SK-N-SH treated with all-trans-retinoic acid at 6 μM for 48 hours (cell line): ENCODE measurements around the gene DDX20.
"Not testable (repeated sequence)": the region's sequence is repeated elsewhere in the genome, so short reads cannot be mapped to it uniquely, and the experiment has no call there.

Experiments
- ATAC-seq: fragments of 200-7000 bp; cut with Tn5 transposase; 3 replicates; pipeline ENCODE4 v1.9.1; 2020; ENCODE audit warnings: mild to moderate bottlenecking, moderate library complexity
- ARNTL ChIP-seq: fragments of 450-650 bp; formaldehyde crosslinking; IDR thresholded peaks from 2 replicates; pipeline ENCODE4 v1.5.0; 2020; ENCODE audit warnings: low read depth, mild to moderate bottlenecking, moderate library complexity, borderline replicate concordance
- BACH2 ChIP-seq: fragments of 250-450 bp; sonication (Bioruptor Pico); IDR thresholded peaks from 2 replicates; pipeline ENCODE4 v1.9.0; 2021; ENCODE audit warnings: mild to moderate bottlenecking, borderline replicate concordance
- CSDC2 ChIP-seq: fragments of 250-450 bp; sonication (Bioruptor Pico); IDR thresholded peaks from 2 replicates; pipeline ENCODE4 v1.5.0; 2020; ENCODE audit warnings: mild to moderate bottlenecking, moderate library complexity
- CSRNP3 ChIP-seq: fragments of 250-450 bp; sonication (Bioruptor Pico); IDR thresholded peaks from 2 replicates; pipeline ENCODE4 v1.5.1; 2021; ENCODE audit warnings: mild to moderate bottlenecking, moderate library complexity
- ESRRG ChIP-seq: fragments of 250-450 bp; sonication (Bioruptor Pico); IDR thresholded peaks from 2 replicates; pipeline ENCODE4 v1.6.1; 2021; ENCODE audit warnings: mild to moderate bottlenecking
- OSR1 ChIP-seq: fragments of 250-450 bp; sonication (Bioruptor Pico); IDR thresholded peaks from 2 replicates; pipeline ENCODE4 v1.8.0; 2022; ENCODE audit warnings: moderate library complexity, mild to moderate bottlenecking, inconsistent platforms
- PPARA ChIP-seq: fragments of 250-450 bp; sonication (Bioruptor Pico); IDR thresholded peaks from 2 replicates; pipeline ENCODE4 v1.5.0; 2020; ENCODE audit warnings: mild to moderate bottlenecking, borderline replicate concordance
- RARB ChIP-seq: fragments of 250-450 bp; sonication (Bioruptor Pico); IDR thresholded peaks from 2 replicates; pipeline ENCODE4 v1.8.0; 2021; ENCODE audit warnings: mild to moderate bottlenecking, moderate library complexity
- SNAI2 ChIP-seq: fragments of 250-450 bp; sonication (Bioruptor Pico); IDR thresholded peaks from 2 replicates; pipeline ENCODE4 v1.5.0; 2020; ENCODE audit warnings: mild to moderate bottlenecking, moderate library complexity
- TCF4 ChIP-seq: fragments of 250-450 bp; sonication (Bioruptor Pico); IDR thresholded peaks from 2 replicates; pipeline ENCODE4 v1.8.0; 2021; ENCODE audit warnings: mild to moderate bottlenecking, moderate library complexity, borderline replicate concordance
- TOX ChIP-seq: fragments of 250-450 bp; sonication (Bioruptor Pico); IDR thresholded peaks from 2 replicates; pipeline ENCODE4 v1.8.0; 2021; ENCODE audit warnings: mild to moderate bottlenecking, moderate library complexity, borderline replicate concordance
- ZC3H10 ChIP-seq: fragments of 250-450 bp; sonication (Bioruptor Pico); IDR thresholded peaks from 2 replicates; pipeline ENCODE4 v1.5.1; 2021; ENCODE audit warnings: mild to moderate bottlenecking, moderate library complexity
- ZFP3 ChIP-seq: fragments of 250-450 bp; sonication (Bioruptor Pico); IDR thresholded peaks from 2 replicates; pipeline ENCODE4 v1.5.0; 2020; ENCODE audit warnings: mild to moderate bottlenecking, moderate library complexity
- ZFP30 ChIP-seq: fragments of 450-650 bp; formaldehyde crosslinking; IDR thresholded peaks from 2 replicates; pipeline ENCODE4 v1.5.0; 2022; ENCODE audit warnings: mild to moderate bottlenecking, moderate library complexity
- ZNF565 ChIP-seq: fragments of 450-650 bp; formaldehyde crosslinking; conservative IDR thresholded peaks from 2 replicates; pipeline ENCODE4 v1.5.0; 2020; ENCODE audit warnings: low read depth, mild to moderate bottlenecking, moderate library complexity
- ZNF70 ChIP-seq: fragments of 450-650 bp; formaldehyde crosslinking; IDR thresholded peaks from 2 replicates; pipeline ENCODE4 v1.5.0; 2020; ENCODE audit warnings: mild to moderate bottlenecking, moderate library complexity
- TF ChIP-seq, protein P1 (sequence below): fragments of 250-450 bp; sonication (Bioruptor Pico); IDR thresholded peaks from 2 replicates; pipeline ENCODE4 v1.5.0; 2020; ENCODE audit warnings: mild to moderate bottlenecking, moderate library complexity
- TF ChIP-seq, protein P2 (sequence below): fragments of 250-450 bp; sonication (Bioruptor Pico); IDR thresholded peaks from 2 replicates; pipeline ENCODE4 v1.8.0; 2020; ENCODE audit warnings: mild to moderate bottlenecking, moderate library complexity, borderline replicate concordance

The DDX20 gene

GRCh38 chr1:111739925-111740765 lies 15.6 kb upstream of the DDX20 start:
- TF ChIP-seq OSR1 (CRISPR knock-in tag), result no peak
- no peak for TF ChIP-seq ESRRG
- TF ChIP-seq ZNF70 (CRISPR knock-in tag), result no peak
- TF ChIP-seq SNAI2, result no peak
- no peak for TF ChIP-seq ZFP30 (CRISPR knock-in tag)
- no peak for TF ChIP-seq ARNTL (CRISPR knock-in tag)
- TF ChIP-seq BACH2, result no peak
- no peak for TF ChIP-seq ZNF565 (CRISPR knock-in tag)
- TF ChIP-seq, protein P1, sequence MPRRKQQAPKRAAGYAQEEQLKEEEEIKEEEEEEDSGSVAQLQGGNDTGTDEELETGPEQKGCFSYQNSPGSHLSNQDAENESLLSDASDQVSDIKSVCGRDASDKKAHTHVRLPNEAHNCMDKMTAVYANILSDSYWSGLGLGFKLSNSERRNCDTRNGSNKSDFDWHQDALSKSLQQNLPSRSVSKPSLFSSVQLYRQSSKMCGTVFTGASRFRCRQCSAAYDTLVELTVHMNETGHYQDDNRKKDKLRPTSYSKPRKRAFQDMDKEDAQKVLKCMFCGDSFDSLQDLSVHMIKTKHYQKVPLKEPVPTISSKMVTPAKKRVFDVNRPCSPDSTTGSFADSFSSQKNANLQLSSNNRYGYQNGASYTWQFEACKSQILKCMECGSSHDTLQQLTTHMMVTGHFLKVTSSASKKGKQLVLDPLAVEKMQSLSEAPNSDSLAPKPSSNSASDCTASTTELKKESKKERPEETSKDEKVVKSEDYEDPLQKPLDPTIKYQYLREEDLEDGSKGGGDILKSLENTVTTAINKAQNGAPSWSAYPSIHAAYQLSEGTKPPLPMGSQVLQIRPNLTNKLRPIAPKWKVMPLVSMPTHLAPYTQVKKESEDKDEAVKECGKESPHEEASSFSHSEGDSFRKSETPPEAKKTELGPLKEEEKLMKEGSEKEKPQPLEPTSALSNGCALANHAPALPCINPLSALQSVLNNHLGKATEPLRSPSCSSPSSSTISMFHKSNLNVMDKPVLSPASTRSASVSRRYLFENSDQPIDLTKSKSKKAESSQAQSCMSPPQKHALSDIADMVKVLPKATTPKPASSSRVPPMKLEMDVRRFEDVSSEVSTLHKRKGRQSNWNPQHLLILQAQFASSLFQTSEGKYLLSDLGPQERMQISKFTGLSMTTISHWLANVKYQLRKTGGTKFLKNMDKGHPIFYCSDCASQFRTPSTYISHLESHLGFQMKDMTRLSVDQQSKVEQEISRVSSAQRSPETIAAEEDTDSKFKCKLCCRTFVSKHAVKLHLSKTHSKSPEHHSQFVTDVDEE (CRISPR knock-in tag), result no peak
- TF ChIP-seq, protein P2, sequence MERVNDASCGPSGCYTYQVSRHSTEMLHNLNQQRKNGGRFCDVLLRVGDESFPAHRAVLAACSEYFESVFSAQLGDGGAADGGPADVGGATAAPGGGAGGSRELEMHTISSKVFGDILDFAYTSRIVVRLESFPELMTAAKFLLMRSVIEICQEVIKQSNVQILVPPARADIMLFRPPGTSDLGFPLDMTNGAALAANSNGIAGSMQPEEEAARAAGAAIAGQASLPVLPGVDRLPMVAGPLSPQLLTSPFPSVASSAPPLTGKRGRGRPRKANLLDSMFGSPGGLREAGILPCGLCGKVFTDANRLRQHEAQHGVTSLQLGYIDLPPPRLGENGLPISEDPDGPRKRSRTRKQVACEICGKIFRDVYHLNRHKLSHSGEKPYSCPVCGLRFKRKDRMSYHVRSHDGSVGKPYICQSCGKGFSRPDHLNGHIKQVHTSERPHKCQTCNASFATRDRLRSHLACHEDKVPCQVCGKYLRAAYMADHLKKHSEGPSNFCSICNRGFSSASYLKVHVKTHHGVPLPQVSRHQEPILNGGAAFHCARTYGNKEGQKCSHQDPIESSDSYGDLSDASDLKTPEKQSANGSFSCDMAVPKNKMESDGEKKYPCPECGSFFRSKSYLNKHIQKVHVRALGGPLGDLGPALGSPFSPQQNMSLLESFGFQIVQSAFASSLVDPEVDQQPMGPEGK (CRISPR knock-in tag), result no peak
- no peak for TF ChIP-seq ZFP3 (CRISPR knock-in tag)
- TF ChIP-seq RARB, result no peak
- no peak for TF ChIP-seq CSDC2
- TF ChIP-seq TOX (CRISPR knock-in tag), result no peak
- TF ChIP-seq ZC3H10, result no peak
- no peak for TF ChIP-seq CSRNP3
- no peak for TF ChIP-seq PPARA (CRISPR knock-in tag)
- TF ChIP-seq TCF4 (CRISPR knock-in tag), result no peak
- peak; percentile 78 for ATAC-seq

GRCh38 chr1:111742292-111742691 lies 13.4 kb upstream of the DDX20 start:
- ATAC-seq, result not testable (repeated sequence)

GRCh38 chr1:111742938-111743549 lies 12.7 kb upstream of the DDX20 start:
- TF ChIP-seq BACH2 (no peak), ZNF565 (CRISPR knock-in tag) (no peak), CSDC2 (no peak)
- ATAC-seq, result no peak

GRCh38 chr1:111743679-111744101 lies 12.0 kb upstream of the DDX20 start:
- no peak for TF ChIP-seq TOX (CRISPR knock-in tag)
- no peak for TF ChIP-seq CSDC2
- no peak for TF ChIP-seq ESRRG
- TF ChIP-seq PPARA (CRISPR knock-in tag), result no peak
- no peak for TF ChIP-seq RARB
- ATAC-seq, result no peak

GRCh38 chr1:111745675-111746613 lies 9.8 kb upstream of the DDX20 start:
- ATAC-seq, result no peak
- TF ChIP-seq CSDC2, result no peak
- TF ChIP-seq, all 23 proteins: peak for 0
